ENCODE data around the gene NOC2L.
A peak's percentile ranks its signal among the peaks of the same experiment; 100 is the strongest.
"Not testable (repeated sequence)": the region's sequence is repeated elsewhere in the genome, so short reads cannot be mapped to it uniquely, and the experiment has no call there.

NOC2L gene

GRCh38 chr1:993379-993995 lies 34.4 kb upstream of the NOC2L start:
- no peak for DNase-seq

GRCh38 chr1:992362-992761 lies 33.3 kb upstream of the NOC2L start:
- DNase-seq, result no peak

- DNase-seq, result no peak
Measured at GRCh38 chr1:991895-992294, 32.8 kb upstream of the NOC2L start.

- DNase-seq, result not testable (repeated sequence)
Measured at GRCh38 chr1:991275-991674, 32.2 kb upstream of the NOC2L start.

GRCh38 chr1:988061-988460 lies 29.0 kb upstream of the NOC2L start:
- not testable (repeated sequence) for DNase-seq

GRCh38 chr1:985126-985525 lies 26.1 kb upstream of the NOC2L start:
- no peak for DNase-seq

GRCh38 chr1:984476-984814 lies 25.4 kb upstream of the NOC2L start:
- no peak for DNase-seq

GRCh38 chr1:983798-984475 lies 24.9 kb upstream of the NOC2L start:
- DNase-seq, result no peak

- DNase-seq, result no peak
Measured at GRCh38 chr1:982765-983436, 23.8 kb upstream of the NOC2L start.

- DNase-seq, result no peak
Measured at GRCh38 chr1:981955-982558, 23.0 kb upstream of the NOC2L start, which contains the start of gene PERM1. TSS of gene PERM1 (minus strand) at chr1:982093. CDS start at chr1:981029, 1,064 bp downstream.

GRCh38 chr1:981491-981954 lies 22.5 kb upstream of the NOC2L start:
- no peak for DNase-seq

- DNase-seq, result no peak
Measured at GRCh38 chr1:980602-981395, 21.7 kb upstream of the NOC2L start.

GRCh38 chr1:980137-980571 lies 21.1 kb upstream of the NOC2L start:
- no peak for DNase-seq

- no peak for DNase-seq
Measured at GRCh38 chr1:979744-980072, 20.7 kb upstream of the NOC2L start.

GRCh38 chr1:978835-979743 lies 20.0 kb upstream of the NOC2L start:
- DNase-seq, result no peak

- no peak for DNase-seq
Measured at GRCh38 chr1:978069-978834, 19.2 kb upstream of the NOC2L start.

GRCh38 chr1:976791-977190 lies 17.7 kb upstream of the NOC2L start:
- DNase-seq, result not testable (repeated sequence)

- peak; percentile 30 for DNase-seq
Measured at GRCh38 chr1:975896-976683, 17.0 kb upstream of the NOC2L start.

GRCh38 chr1:975365-975764 lies 16.3 kb upstream of the NOC2L start:
- DNase-seq, result no peak

GRCh38 chr1:974687-975328 lies 15.8 kb upstream of the NOC2L start:
- no peak for DNase-seq

Measured in SHP77 treated with DMSO at 0.1 percent for 48 hours (cell line).